ENCODE measurements around the gene PAM16. TPM values are rescaled to one million over a fixed set of nuclear protein-coding genes. Genes with fewer than 3 reads are reported as not detected.

Gene PAM16
- total and polyA plus RNA-seq, 9 of the 15 experiments (the other 6 are each of a cell fraction or from before 2014, with no cell fraction given), result 38.7 to 273 (median 79.3) TPM

DNA sequence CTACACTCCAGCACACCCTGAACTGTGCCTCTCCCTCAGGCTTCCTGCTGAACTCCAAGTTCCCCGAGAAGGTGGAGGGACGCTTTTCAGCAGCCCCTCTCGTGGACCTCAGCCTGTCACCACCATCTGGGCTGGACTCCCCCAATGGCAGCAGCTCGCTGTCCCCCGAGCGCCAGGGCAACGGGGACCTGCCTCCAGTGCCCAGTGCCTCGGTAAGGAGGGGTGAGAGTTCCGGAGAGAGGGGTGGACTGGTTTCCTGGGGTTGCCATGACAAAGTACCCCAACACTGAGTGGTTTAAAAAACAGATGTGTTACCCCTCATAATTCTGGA lies 17.8 kb downstream of the PAM16 start (continued):
- TF ChIP-seq PHF20 (IDR thresholded peaks at IDR 0.05; ENCODE audit: partially characterized antibody) (no peak), NFIC (IDR thresholded peaks at IDR 0.05) (no peak), ZNF354B (CRISPR knock-in tag; IDR thresholded peaks at IDR 0.05) (no peak), POLR2G (IDR thresholded peaks at IDR 0.05; ENCODE audit: low read depth, low read length) (no peak; the same call in 1 of the 2 replicates), NUFIP1 (IDR thresholded peaks at IDR 0.05; ENCODE audit: partially characterized antibody) (no peak)

DNA sequence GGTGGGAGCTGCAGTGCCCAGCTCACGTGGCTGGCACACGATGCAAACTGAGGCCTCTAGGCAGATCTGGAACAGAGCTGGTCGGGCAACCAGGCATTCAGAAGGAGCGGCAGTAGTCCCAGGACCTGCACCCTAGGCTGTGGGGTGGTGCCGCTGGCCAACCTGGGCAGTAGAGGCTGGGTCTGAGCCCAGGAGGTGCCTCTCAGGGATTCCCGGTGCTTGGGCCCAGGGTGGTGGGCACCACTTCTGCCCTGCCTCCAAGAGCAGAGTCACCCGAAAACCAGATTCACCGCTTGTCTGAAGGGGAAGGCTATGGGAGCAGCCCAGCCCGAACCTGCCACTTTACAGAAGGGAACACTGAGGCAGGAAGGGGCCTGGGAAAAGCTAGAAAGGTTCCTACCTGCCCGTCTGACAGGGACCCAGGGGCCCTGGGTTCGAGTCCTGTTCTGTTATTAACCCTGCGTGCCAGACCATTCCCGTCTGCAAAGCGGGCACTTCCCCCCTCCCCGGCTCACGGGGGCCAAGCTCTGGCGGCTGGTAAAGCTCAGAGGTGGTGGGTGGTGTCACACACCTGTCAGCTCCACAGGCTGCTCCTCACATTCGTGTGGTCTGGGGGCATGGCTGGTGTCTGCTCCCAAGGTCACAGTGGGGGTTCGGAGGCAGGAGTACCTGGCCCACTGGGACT lies 18.4 kb downstream of the PAM16 start:
- Histone ChIP-seq H3K4me2 (ENCODE audit: insufficient read depth, low read length) (no peak overlapping the region), H3K27ac (ENCODE audit: extremely low read depth, low read depth, low read length) (no peak overlapping the region), H3K27me3 (ENCODE audit: control insufficient read depth in 2 of 2, insufficient read depth in 2 of 2, low read length in 2 of 2) (no peaks in the 10 kb centered on the region), H3K79me2 (ENCODE audit: control insufficient read depth, insufficient read depth, low read length) (no peaks in the 10 kb centered on the region; the same call in 2 of the 3 replicates), H4K20me1 (replicated peaks; ENCODE audit: control insufficient read depth, insufficient read depth, low read length) (0 out of 2 replicates have a peak, but pooled peaks cover 8% of the 10 kb centered on the region), H3K9ac (ENCODE audit: insufficient read depth in 1 of 2, low read depth in 2 of 2, low read length in 2 of 2) (no peak overlapping the region; a peak in 1 of 4 replicates), H3K36me3 (ENCODE audit: control insufficient read depth, insufficient read depth, low read length) (peaks cover 21% of the 10 kb centered on the region; the same call in 1 of the 3 replicates), H3K4me1 (replicated peaks in 1 of 2; ENCODE audit: control insufficient read depth in 2 of 2, insufficient read depth in 2 of 2, low read length in 2 of 2) (peaks cover 4 to 52% of the 10 kb centered on the region in 2 experiments; a peak in 4 of 5 replicates), H3K4me3 (no peak overlapping the region), H2AFZ (ENCODE audit: low read depth, low read length) (no peak overlapping the region), H3K9me3 (replicated peaks; ENCODE audit: control insufficient read depth, insufficient read depth, low read depth, low read length) (no peaks in the 10 kb centered on the region), H3K9me1 (ENCODE audit: control insufficient read depth, insufficient read depth, low read length) (no peaks in the 10 kb centered on the region)
- intact Hi-C loops (cut with micrococcal nuclease), result no loop called here
- TF ChIP-seq ZNF184 (CRISPR knock-in tag; IDR thresholded peaks at IDR 0.05) (no peak), POLR2G (IDR thresholded peaks at IDR 0.05; ENCODE audit: low read depth, low read length) (peak; percentile 12; the same call in 1 of the 2 replicates)
- in situ Hi-C loops (cut with MboI), result loop anchor here (5.0 kb wide), 1 partner anchor 45 kb away; no protein-coding TSS in a partner anchor
- DNase-seq (ENCODE audit: extremely low read depth in 1 of 4, low spot score in 3 of 4) (no peak), FAIRE-seq (no peak), ATAC-seq (no peak)
- no TSS peak for BruUV-seq (replicated peaks)
- 75% methylated on average over 18 of the region's 19 CpGs for WGBS (ENCODE audit: insufficient coverage, low coverage, missing lambda C conversion rate)
- CTCF ChIA-PET (ENCODE audit: low intra/inter-chr PET ratio), result no interaction called here
- POLR2A ChIA-PET, result interaction anchor here (1.1 to 2.0 kb wide), 4 partner anchors 9 to 71 kb away, joined by 3 to 7 read pairs (median 4); no protein-coding TSS in a partner anchor

Data from K562 (cell line).